Measurements from ENCODE around the gene SHMT2.

DNA sequence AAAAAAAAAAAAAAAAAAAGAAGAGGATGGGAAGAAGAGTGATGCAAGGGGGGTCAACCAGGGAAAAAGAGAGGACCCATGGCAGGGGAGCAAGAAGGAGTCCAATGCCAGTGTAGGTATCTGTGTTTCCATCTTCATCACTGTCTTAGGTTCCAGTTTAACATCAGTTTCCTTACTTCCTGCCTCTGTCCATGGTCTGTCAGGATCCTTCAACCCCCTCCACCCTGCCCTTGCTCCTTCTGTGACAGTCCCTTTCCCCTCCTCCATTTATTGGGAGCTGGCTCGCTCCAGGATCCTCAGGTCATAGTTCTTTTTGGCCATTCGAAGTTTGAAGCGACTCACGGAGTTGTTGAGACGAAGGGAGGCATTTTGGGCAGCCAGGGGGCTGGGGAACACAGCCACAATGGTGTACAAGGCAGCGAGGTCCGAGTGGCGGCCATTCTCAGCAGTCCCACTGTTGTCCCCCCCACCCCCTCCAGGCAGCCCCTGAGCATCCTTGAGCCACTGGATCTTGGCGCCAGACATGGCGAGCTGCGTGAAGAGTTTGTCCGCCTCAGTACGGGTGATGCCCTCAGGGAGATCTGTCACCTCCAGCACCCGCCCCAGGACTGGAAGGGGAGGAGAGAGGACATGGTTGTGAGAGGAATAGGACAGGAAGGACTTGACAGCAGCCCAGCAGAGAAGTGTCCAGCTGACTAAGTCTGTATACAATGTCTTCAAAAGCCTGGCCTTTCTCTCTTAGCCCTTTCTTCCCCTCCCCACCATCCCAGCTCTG is 25.2 kb downstream of the SHMT2 start:
- TF ChIP-seq, protein P1, sequence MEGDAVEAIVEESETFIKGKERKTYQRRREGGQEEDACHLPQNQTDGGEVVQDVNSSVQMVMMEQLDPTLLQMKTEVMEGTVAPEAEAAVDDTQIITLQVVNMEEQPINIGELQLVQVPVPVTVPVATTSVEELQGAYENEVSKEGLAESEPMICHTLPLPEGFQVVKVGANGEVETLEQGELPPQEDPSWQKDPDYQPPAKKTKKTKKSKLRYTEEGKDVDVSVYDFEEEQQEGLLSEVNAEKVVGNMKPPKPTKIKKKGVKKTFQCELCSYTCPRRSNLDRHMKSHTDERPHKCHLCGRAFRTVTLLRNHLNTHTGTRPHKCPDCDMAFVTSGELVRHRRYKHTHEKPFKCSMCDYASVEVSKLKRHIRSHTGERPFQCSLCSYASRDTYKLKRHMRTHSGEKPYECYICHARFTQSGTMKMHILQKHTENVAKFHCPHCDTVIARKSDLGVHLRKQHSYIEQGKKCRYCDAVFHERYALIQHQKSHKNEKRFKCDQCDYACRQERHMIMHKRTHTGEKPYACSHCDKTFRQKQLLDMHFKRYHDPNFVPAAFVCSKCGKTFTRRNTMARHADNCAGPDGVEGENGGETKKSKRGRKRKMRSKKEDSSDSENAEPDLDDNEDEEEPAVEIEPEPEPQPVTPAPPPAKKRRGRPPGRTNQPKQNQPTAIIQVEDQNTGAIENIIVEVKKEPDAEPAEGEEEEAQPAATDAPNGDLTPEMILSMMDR (conservative IDR thresholded peaks at IDR 0.05; ENCODE audit: low read depth, low read length) = no peak
- no peak for TF ChIP-seq EZH2 (IDR thresholded peaks at IDR 0.05; ENCODE audit: borderline replicate concordance, low read depth, low read length, poor library complexity, severe bottlenecking)

Data from A673 (cell line).